ENCODE data around the gene NT5C2. TPM values are rescaled to one million over a fixed set of nuclear protein-coding genes. Genes with fewer than 3 reads are reported as not detected.
"Not testable (repeated sequence)": the region's sequence is repeated elsewhere in the genome, so short reads cannot be mapped to it uniquely, and the experiment has no call there.

NT5C2 gene
- total and polyA plus RNA-seq, 5 donors = 23.3 to 46.1 (median 38.2) TPM

- Histone ChIP-seq H3K4me3 (ENCODE audit: low read length) (no peak overlapping the region), H3K27ac (ENCODE audit: low read length) (no peak overlapping the region), H3K9me3 (ENCODE audit: control insufficient read depth, low read length) (no peaks in the 10 kb centered on the region), H3K27me3 (ENCODE audit: control insufficient read depth, insufficient read depth) (no peaks in the 10 kb centered on the region), H3K4me1 (ENCODE audit: control insufficient read depth, insufficient read depth, low read length) (no peaks in the 10 kb centered on the region)
- no peak for DNase-seq
- ATAC-seq = no peak
- WGBS = 94% methylated on average over 21 of the region's 21 CpGs
- intact Hi-C loops (cut with DNase I) = loop anchor here in 1 of 4 donors (10.0 kb wide), 1 partner anchor 242 kb away; the partner anchor contains the start of gene CYP17A1
Measured at GRCh38 chr10:103077020-103077419, 116.1 kb downstream of the NT5C2 start.

GRCh38 chr10:103072891-103073290 lies 120.2 kb downstream of the NT5C2 start:
- Histone ChIP-seq H3K4me3 (ENCODE audit: low read length) (no peak overlapping the region), H3K9me3 (ENCODE audit: control insufficient read depth, low read length) (no peaks in the 10 kb centered on the region), H3K27ac (ENCODE audit: low read length) (no peak overlapping the region), H3K4me1 (ENCODE audit: control insufficient read depth, insufficient read depth, low read length) (no peaks in the 10 kb centered on the region), H3K27me3 (ENCODE audit: control insufficient read depth, insufficient read depth) (no peaks in the 10 kb centered on the region)
- no peak for ATAC-seq
- 96% methylated on average over 8 of the region's 8 CpGs for WGBS
- intact Hi-C loops (cut with DNase I) = loop anchor here in 1 of 4 donors (10.0 kb wide), 1 partner anchor 238 kb away; the partner anchor contains the start of gene CYP17A1
- DNase-seq = no peak

DNA sequence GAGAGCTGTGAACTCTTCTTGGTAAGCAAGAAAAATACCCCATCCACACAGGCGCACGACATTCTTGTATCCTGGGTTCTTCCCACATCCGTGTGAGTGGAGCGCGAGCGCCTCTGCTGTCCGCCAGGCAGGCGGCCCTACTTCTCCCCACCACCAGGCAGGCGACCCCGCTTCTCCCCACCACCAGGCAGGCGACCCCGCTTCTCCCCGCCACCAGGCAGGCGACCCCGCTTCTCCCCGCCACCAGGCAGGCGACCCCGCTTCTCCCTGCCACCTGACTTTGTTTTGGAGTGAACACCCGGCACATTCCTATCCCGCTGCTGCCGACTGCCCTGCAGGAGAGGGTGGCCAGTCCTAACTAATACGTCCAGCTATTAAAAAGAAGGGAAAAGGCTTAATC lies 120.8 kb downstream of the NT5C2 start:
- H3K4me3 ChIP-seq (ENCODE audit: low read length) = no peak overlapping the region
- ATAC-seq (no peak), DNase-seq (no peak)
- intact Hi-C loops (cut with DNase I) = loop anchor here in 1 of 4 donors (10.0 kb wide), 1 partner anchor 237 kb away; the partner anchor contains the start of gene CYP17A1
- no peaks in the 10 kb centered on the region for H3K27me3 ChIP-seq (ENCODE audit: control insufficient read depth, insufficient read depth)
- no peaks in the 10 kb centered on the region for H3K4me1 ChIP-seq (ENCODE audit: control insufficient read depth, insufficient read depth, low read length)
- 94% methylated on average over 22 of the region's 22 CpGs for WGBS
- H3K9me3 ChIP-seq (ENCODE audit: control insufficient read depth, low read length) = no peaks in the 10 kb centered on the region
- no peak overlapping the region for H3K27ac ChIP-seq (ENCODE audit: low read length)

DNA sequence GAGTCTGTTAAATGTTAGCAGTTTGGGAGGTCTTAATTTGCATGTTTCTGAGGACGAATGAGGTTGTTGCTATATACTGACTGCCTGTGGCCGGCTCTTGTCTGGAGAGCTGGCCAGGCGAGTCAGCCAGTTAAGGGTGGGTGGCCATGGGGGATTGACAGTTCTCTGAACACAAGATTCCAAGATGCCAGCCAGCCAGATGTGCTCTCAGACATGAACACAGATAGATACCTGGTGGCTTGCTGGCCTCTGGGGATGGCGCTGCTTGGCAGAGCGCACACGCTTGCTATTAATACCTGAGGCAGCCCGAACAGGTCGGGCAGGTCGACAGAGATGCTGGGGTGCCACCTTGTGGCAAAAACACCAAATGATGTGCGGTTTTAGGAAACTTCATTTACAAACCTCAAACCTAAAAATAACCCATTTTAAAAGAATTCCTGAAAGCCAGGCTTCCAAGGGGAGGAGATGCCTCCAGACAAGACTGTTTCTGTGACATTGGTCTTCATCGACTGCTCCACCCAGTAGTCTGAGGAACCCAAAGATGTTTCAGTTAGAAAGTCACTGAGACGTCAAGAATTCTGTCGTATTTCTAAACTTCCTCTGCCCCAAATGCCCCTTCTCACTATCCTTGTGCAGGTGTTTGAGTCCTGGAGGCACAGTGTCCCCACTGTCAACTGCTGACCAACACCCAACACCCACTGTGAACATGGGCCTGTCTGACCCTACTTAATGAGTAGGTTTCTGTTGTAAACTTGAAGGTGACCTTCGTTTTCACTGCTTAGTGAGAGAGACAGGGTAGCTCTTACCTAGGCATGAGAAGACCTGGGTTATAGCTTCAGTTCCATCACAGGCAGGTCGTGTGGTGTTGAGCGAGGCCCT lies 123.4 kb downstream of the NT5C2 start:
- DNase-seq = peak; percentile 34 to 75 (median 70)

DNA sequence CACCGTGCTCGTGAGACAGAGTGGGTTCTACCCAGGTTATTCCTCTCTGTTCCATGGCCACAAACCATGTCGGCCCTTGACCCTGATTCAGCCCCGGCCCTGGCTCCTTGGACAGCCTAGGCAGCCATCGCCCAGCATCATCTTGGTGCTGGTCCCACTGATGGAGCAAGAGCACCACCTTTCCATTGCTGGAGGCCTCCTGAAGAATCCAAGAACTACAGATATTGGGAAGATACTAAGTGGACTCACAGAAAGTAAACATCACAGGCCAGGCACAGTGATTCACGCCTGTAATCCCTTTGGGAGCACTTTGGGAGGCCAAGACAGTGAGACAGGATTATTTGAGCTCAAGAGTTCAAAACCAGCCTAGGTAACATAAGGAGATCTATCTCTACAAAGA lies 125.1 kb downstream of the NT5C2 start:
- 84% methylated on average over 6 of the region's 6 CpGs for WGBS
- no peak overlapping the region for H3K4me3 ChIP-seq (ENCODE audit: low read length)
- intact Hi-C loops (cut with DNase I) = loop anchor here (2.0 to 10.0 kb wide), 4 partner anchors 151 to 333 kb away; partner anchors contain the start of genes CNNM2 (in 3 of the 4) and CYP17A1 (in 2 of the 4)
- H3K4me1 ChIP-seq (ENCODE audit: control insufficient read depth, insufficient read depth, low read length) = no peaks in the 10 kb centered on the region
- DNase-seq (no peak), ATAC-seq (no peak)
- no peak overlapping the region for H3K27ac ChIP-seq (ENCODE audit: low read length)
- H3K27me3 ChIP-seq (ENCODE audit: control insufficient read depth, insufficient read depth) = no peaks in the 10 kb centered on the region
- no peaks in the 10 kb centered on the region for H3K9me3 ChIP-seq (ENCODE audit: control insufficient read depth, low read length)

More for the DNA sequence above, 123.4 kb downstream of the NT5C2 start:
- H3K9me3 ChIP-seq (ENCODE audit: control insufficient read depth, low read length) = no peaks in the 10 kb centered on the region
- 38% methylated on average over 16 of the region's 16 CpGs for WGBS
- H3K4me1 ChIP-seq (ENCODE audit: control insufficient read depth, insufficient read depth, low read length) = no peaks in the 10 kb centered on the region
- H3K4me3 ChIP-seq (ENCODE audit: low read length) = no peak overlapping the region
- intact Hi-C loops (cut with DNase I) = loop anchor here (2.0 to 10.0 kb wide), 4 partner anchors 152 to 335 kb away; partner anchors contain the start of genes CNNM2 (in 3 of the 4) and CYP17A1 (in 3 of the 4)
- no peaks in the 10 kb centered on the region for H3K27me3 ChIP-seq (ENCODE audit: control insufficient read depth, insufficient read depth)
- peak; percentile 68 to 76 for ATAC-seq
- no peak overlapping the region for H3K27ac ChIP-seq (ENCODE audit: low read length)

GRCh38 chr10:103067484-103067883 lies 125.6 kb downstream of the NT5C2 start:
- DNase-seq (no peak), ATAC-seq (no peak)
- Histone ChIP-seq H3K27me3 (ENCODE audit: control insufficient read depth, insufficient read depth) (no peaks in the 10 kb centered on the region), H3K27ac (ENCODE audit: low read length) (no peak overlapping the region), H3K4me1 (ENCODE audit: control insufficient read depth, insufficient read depth, low read length) (no peaks in the 10 kb centered on the region), H3K9me3 (ENCODE audit: control insufficient read depth, low read length) (no peaks in the 10 kb centered on the region), H3K4me3 (ENCODE audit: low read length) (no peak overlapping the region)
- intact Hi-C loops (cut with DNase I) = loop anchor here (5.0 to 10.0 kb wide), 3 partner anchors 150 to 333 kb away; partner anchors contain the start of genes CNNM2 (in 3 of the 4) and CYP17A1 (in 2 of the 4)
- 96% methylated on average over 2 of the region's 2 CpGs for WGBS

GRCh38 chr10:103067099-103067477 lies 126.0 kb downstream of the NT5C2 start:
- H3K27me3 ChIP-seq (ENCODE audit: control insufficient read depth, insufficient read depth); ATAC-seq; H3K9me3 ChIP-seq (ENCODE audit: control insufficient read depth, low read length); H3K4me1 ChIP-seq (ENCODE audit: control insufficient read depth, insufficient read depth, low read length); H3K27ac ChIP-seq (ENCODE audit: low read length); H3K4me3 ChIP-seq (ENCODE audit: low read length); DNase-seq: not testable (repeated sequence)
- intact Hi-C loops (cut with DNase I) = loop anchor here (5.0 to 10.0 kb wide), 3 partner anchors 150 to 332 kb away; partner anchors contain the start of genes CNNM2 (in 3 of the 4) and CYP17A1 (in 2 of the 4)
- WGBS = 91% methylated on average over 4 of the region's 4 CpGs

GRCh38 chr10:103066141-103067098 lies 126.7 kb downstream of the NT5C2 start:
- Histone ChIP-seq H3K9me3 (ENCODE audit: control insufficient read depth, low read length) (no peaks in the 10 kb centered on the region), H3K4me3 (ENCODE audit: low read length) (no peak overlapping the region), H3K4me1 (ENCODE audit: control insufficient read depth, insufficient read depth, low read length) (no peaks in the 10 kb centered on the region), H3K27me3 (ENCODE audit: control insufficient read depth, insufficient read depth) (no peaks in the 10 kb centered on the region), H3K27ac (ENCODE audit: low read length) (no peak overlapping the region)
- no peak for DNase-seq
- no peak for ATAC-seq
- intact Hi-C loops (cut with DNase I) = loop anchor here (5.0 to 10.0 kb wide), 3 partner anchors 149 to 332 kb away; partner anchors contain the start of genes CNNM2 (in 3 of the 4) and CYP17A1 (in 2 of the 4)
- 91% methylated on average over 16 of the region's 16 CpGs for WGBS

GRCh38 chr10:103064956-103065355 lies 128.1 kb downstream of the NT5C2 start:
- Histone ChIP-seq H3K27me3 (ENCODE audit: control insufficient read depth, insufficient read depth) (no peaks in the 10 kb centered on the region), H3K4me1 (ENCODE audit: control insufficient read depth, insufficient read depth, low read length) (no peaks in the 10 kb centered on the region), H3K9me3 (ENCODE audit: control insufficient read depth, low read length) (no peaks in the 10 kb centered on the region), H3K4me3 (ENCODE audit: low read length) (no peak overlapping the region), H3K27ac (ENCODE audit: low read length) (no peak overlapping the region)
- intact Hi-C loops (cut with DNase I) = loop anchor here (5.0 to 10.0 kb wide), 3 partner anchors 148 to 330 kb away; partner anchors contain the start of genes CNNM2 (in 3 of the 4) and CYP17A1 (in 2 of the 4)
- no peak for DNase-seq
- ATAC-seq = no peak
- 87% methylated on average over 4 of the region's 4 CpGs for WGBS

GRCh38 chr10:103062854-103063590 lies 130.1 kb downstream of the NT5C2 start:
- intact Hi-C loops (cut with DNase I) = loop anchor here in 2 of 4 donors (10.0 kb wide), 2 partner anchors 228 to 328 kb away; partner anchors contain the start of gene CYP17A1 (in 2 of the 2)
- Histone ChIP-seq H3K4me3 (ENCODE audit: low read length) (no peak overlapping the region), H3K9me3 (ENCODE audit: control insufficient read depth, low read length) (no peaks in the 10 kb centered on the region), H3K27me3 (ENCODE audit: control insufficient read depth, insufficient read depth) (no peaks in the 10 kb centered on the region), H3K27ac (ENCODE audit: low read length) (no peak overlapping the region), H3K4me1 (ENCODE audit: control insufficient read depth, insufficient read depth, low read length) (no peaks in the 10 kb centered on the region)
- ATAC-seq = peak; percentile 35 to 59
- DNase-seq = no peak
- WGBS = 82% methylated on average over 15 of the region's 15 CpGs

Data from right cardiac atrium (tissue), 5 donors.